ENCODE data around the gene CETP.

- TF ChIP-seq ZNF175 (CRISPR knock-in tag; IDR thresholded peaks at IDR 0.05; ENCODE audit: low read depth) (no peak), CBX3 (IDR thresholded peaks at IDR 0.05; ENCODE audit: borderline replicate concordance in 1 of 2, low read length in 2 of 2) (no peak), ELK3 (CRISPR knock-in tag; IDR thresholded peaks at IDR 0.05) (no peak), ZNF561 (CRISPR knock-in tag; conservative IDR thresholded peaks at IDR 0.05) (no peak), EP300 (IDR thresholded peaks at IDR 0.05; ENCODE audit: low read length) (no peak), CTCF (IDR thresholded peaks at IDR 0.05 in 2 of 3, conservative IDR thresholded peaks at IDR 0.05 in 1 of 3; ENCODE audit: insufficient read depth in 2 of 3, low read depth in 1 of 3, low read length in 3 of 3) (no peak)
Observed at GRCh38 chr16:57026778-57027062, 65.0 kb downstream of the CETP start.

All from K562 (cell line).